Endothelial cell (in vitro differentiated cells): ENCODE measurements around the gene TEAD2. TPM values are rescaled to one million over a fixed set of nuclear protein-coding genes. Genes with fewer than 3 reads are reported as not detected.

ENCODE experiments used
- DNase-seq: peaks from one replicate; pipeline ENCODE4 v3.0.0; 2021; ENCODE audit warnings: low spot score
- H3K27ac Mint-ChIP-seq: one replicate; pipeline ENCODE4 v1.8.0; 2021; ENCODE audit warnings: mixed read lengths, inconsistent platforms; ENCODE audit not compliant: unreplicated experiment
- H3K27me3 Mint-ChIP-seq: one replicate; pipeline ENCODE4 v1.8.0; 2021; ENCODE audit warnings: mild to moderate bottlenecking, moderate library complexity, mixed read lengths, inconsistent platforms; ENCODE audit not compliant: unreplicated experiment
- H3K36me3 Mint-ChIP-seq: one replicate; pipeline ENCODE4 v1.8.0; 2021; ENCODE audit warnings: mild to moderate bottlenecking, low read depth, mixed read lengths, inconsistent platforms; ENCODE audit not compliant: unreplicated experiment
- H3K4me1 Mint-ChIP-seq: one replicate; pipeline ENCODE4 v1.8.0; 2021; ENCODE audit warnings: mild to moderate bottlenecking, mixed read lengths, inconsistent platforms; ENCODE audit not compliant: unreplicated experiment
- H3K4me3 Mint-ChIP-seq: one replicate; pipeline ENCODE4 v1.8.0; 2021; ENCODE audit warnings: mild to moderate bottlenecking, mixed read lengths, inconsistent platforms; ENCODE audit not compliant: unreplicated experiment
- H3K9me3 Mint-ChIP-seq: one replicate; pipeline ENCODE4 v1.8.0; 2021; ENCODE audit warnings: mixed read lengths, inconsistent platforms; ENCODE audit not compliant: unreplicated experiment
- total RNA-seq: library from RNA; stranded (reverse); fragmentation: NEBNext Ultra II Directional; extraction: Animal tissue kit (Norgen Biotek cat#: 25700); gene quantifications from one replicate; pipeline ENCODE4 v1.2.1, GENCODE V29; 2021; ENCODE audit not compliant: unreplicated experiment
- TF ChIP-seq, protein P1 (sequence below): fragments of 200-600 bp; sonication (generic); IDR thresholded peaks from one replicate; pipeline ENCODE4 v1.5.0; 2021; ENCODE audit warnings: antibody characterized with exemption; ENCODE audit not compliant: unreplicated experiment

Gene TEAD2
- total RNA-seq, 1 donor from 2014 or later, result 167 TPM

DNA sequence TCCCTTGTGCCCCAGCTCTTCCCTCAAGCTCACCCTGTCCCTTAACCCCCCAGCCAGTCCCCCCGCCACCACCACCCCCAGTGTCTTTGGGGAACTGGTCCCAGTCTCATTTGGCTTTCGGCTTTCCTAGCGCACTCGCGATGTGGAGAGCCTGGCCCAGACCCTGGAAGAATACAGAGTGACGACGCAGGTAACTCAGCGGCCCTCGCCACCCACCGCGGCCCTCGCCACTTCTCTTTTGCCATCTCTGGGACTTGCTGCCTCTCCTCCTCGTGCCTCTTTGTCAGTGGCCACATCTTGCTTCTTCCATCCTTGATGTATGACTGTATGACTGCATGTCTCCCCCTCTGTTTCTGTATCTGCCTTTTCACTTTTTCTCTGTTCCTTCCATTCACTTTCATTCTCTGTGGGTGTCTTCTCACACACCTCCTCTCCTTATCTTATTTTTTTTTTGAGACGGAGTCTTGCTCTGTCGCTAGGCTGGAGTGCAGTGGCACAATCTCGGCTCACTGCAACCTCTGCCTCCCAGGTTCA is 45.3 kb upstream of the TEAD2 start:
- no peaks in the 10 kb centered on the region for H3K9me3 Mint-ChIP-seq
- no peak overlapping the region for H3K4me3 Mint-ChIP-seq
- DNase-seq, result no peak
- no peak overlapping the region for H3K27ac Mint-ChIP-seq
- H3K27me3 Mint-ChIP-seq, result peaks cover 10% of the 10 kb centered on the region
- peaks cover 36% of the 10 kb centered on the region for H3K4me1 Mint-ChIP-seq
- TF ChIP-seq, protein P1, sequence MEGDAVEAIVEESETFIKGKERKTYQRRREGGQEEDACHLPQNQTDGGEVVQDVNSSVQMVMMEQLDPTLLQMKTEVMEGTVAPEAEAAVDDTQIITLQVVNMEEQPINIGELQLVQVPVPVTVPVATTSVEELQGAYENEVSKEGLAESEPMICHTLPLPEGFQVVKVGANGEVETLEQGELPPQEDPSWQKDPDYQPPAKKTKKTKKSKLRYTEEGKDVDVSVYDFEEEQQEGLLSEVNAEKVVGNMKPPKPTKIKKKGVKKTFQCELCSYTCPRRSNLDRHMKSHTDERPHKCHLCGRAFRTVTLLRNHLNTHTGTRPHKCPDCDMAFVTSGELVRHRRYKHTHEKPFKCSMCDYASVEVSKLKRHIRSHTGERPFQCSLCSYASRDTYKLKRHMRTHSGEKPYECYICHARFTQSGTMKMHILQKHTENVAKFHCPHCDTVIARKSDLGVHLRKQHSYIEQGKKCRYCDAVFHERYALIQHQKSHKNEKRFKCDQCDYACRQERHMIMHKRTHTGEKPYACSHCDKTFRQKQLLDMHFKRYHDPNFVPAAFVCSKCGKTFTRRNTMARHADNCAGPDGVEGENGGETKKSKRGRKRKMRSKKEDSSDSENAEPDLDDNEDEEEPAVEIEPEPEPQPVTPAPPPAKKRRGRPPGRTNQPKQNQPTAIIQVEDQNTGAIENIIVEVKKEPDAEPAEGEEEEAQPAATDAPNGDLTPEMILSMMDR, result no peak
- no peaks in the 10 kb centered on the region for H3K36me3 Mint-ChIP-seq

DNA sequence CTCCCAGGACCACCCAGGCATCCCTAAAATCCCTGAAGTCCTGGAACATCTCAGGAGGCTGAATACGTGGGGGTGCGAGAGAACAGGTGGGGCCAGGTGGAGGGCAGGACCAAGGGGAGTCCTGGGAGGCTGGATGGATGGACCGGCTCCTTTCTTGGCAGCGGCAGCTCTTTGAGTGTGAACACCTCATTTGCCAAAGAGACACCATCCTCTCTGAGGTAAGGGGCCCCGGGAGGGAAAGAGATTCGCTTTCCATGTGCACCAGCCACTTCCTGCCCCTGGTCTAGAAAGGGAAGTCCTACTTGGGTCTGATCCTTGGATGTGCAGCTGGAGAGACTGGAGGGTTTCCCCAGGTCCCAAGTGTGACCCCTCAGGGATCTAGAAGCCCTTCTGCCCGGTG is 44.9 kb upstream of the TEAD2 start:
- H3K36me3 Mint-ChIP-seq, result no peaks in the 10 kb centered on the region
- H3K4me1 Mint-ChIP-seq, result peaks cover 32% of the 10 kb centered on the region
- H3K27ac Mint-ChIP-seq, result no peak overlapping the region
- DNase-seq, result no peak
- TF ChIP-seq, protein P1, result no peak
- peaks cover 10% of the 10 kb centered on the region for H3K27me3 Mint-ChIP-seq
- H3K9me3 Mint-ChIP-seq, result no peaks in the 10 kb centered on the region
- no peak overlapping the region for H3K4me3 Mint-ChIP-seq

DNA sequence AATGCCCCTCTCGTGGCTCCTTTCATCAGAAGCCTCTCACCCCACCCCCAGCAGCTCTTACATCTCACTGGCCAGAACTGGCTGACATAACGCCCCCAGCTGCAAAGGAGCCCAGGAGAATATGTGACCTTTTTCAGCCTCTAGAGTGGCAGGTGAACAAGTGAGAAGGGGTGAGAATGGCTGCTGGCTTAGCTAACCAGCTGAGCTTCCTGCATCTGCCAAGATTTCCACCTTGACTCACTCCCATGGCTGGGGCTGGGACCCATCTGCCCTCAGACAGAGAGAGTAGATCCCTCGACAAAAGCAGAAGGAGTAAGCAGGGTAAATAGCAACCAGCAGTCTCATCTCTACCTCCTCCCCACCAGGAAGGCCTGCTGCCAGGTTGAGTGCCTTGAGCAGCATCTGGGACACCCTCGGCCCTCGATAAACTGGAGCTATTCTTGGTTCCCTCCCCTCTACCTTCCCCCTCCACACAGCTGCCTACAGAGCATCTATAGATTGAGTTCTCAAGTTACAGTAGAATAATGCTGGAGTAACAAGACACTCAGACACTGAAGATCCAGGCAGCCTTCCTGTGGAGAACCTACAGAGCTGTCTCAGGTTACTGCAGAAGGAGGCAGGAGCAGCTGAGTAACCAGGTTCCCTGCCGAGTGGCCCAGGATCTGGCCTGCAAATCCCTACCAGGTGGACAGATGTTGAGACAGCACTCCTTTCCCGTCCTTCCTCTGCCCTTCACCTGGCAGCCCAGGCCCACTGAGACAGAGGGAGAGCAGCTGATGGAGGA is 41.4 kb upstream of the TEAD2 start:
- H3K4me1 Mint-ChIP-seq, result peaks cover 15% of the 10 kb centered on the region

DNA sequence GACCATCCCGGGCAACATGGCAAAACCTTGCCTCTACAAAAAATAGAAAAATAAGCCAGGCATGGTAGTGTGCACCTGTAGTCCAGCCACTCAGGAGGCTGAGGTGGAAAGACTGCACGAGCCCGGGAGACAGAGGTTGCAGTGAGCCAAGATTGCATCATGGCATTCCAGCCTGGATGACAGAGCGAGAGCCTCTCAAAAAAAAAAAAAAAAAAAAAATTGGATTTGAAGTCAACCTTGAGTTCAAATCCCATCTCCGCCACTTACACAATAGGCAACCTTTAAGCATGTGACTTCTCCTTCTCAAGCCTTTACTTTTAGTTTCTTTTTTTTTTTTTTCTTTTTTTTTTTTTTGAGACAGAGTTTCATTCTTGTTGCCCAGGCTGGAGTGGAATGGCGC is 37.8 kb upstream of the TEAD2 start:
- Mint-ChIP-seq H3K9me3 (no peaks in the 10 kb centered on the region), H3K27ac (no peak overlapping the region), H3K36me3 (no peaks in the 10 kb centered on the region), H3K4me1 (peaks cover 14% of the 10 kb centered on the region), H3K27me3 (peaks cover 9% of the 10 kb centered on the region), H3K4me3 (no peak overlapping the region)
- DNase-seq, result no peak
- TF ChIP-seq, protein P1, result no peak

More for the DNA sequence above, 41.4 kb upstream of the TEAD2 start:
- TF ChIP-seq, protein P1, result no peak
- H3K27ac Mint-ChIP-seq, result no peak overlapping the region
- H3K27me3 Mint-ChIP-seq, result peaks cover 6% of the 10 kb centered on the region
- DNase-seq, result no peak
- no peaks in the 10 kb centered on the region for H3K9me3 Mint-ChIP-seq
- no peaks in the 10 kb centered on the region for H3K36me3 Mint-ChIP-seq
- H3K4me3 Mint-ChIP-seq, result no peak overlapping the region

DNA sequence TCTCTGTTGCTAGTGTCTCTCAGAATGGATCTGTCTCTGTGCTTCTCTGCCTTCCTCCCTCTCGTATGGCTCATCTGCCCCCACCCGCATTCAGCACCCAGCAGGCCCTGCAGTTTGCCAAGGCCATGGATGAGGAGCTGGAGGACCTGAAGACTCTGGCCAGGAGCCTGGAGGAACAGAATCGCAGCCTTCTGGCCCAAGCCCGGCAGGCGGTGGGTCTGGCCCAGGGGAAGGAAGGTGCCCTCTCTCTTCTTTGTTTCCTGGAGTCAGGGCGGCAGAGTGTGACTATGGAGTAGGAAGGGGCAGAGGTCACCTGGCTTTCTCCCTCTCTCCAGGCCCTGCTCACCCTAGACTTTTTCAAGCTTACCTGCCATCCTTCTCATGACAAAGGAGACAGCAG is 36.7 kb upstream of the TEAD2 start:
- Mint-ChIP-seq H3K36me3 (no peaks in the 10 kb centered on the region), H3K27me3 (peaks cover 12% of the 10 kb centered on the region), H3K27ac (no peak overlapping the region), H3K9me3 (no peaks in the 10 kb centered on the region), H3K4me1 (peaks cover 14% of the 10 kb centered on the region), H3K4me3 (no peak overlapping the region)
- no peak for DNase-seq
- TF ChIP-seq, protein P1, result no peak
